K562 (cell line): Measurements from ENCODE around the gene CMIP. TPM values are rescaled to one million over a fixed set of nuclear protein-coding genes. Genes with fewer than 3 reads are reported as not detected.

ENCODE experiments used
- C11orf30 ChIP-seq: fragments of 450-650 bp; IDR thresholded peaks from 2 replicates; pipeline ENCODE4 v1.6.1; 2016; ENCODE audit warnings: low read depth, mild to moderate bottlenecking
- CEBPZ ChIP-seq: fragments of 150-350 bp; IDR thresholded peaks from 2 replicates; pipeline ENCODE4 v1.6.1; 2014; ENCODE audit warnings: low read depth, mild to moderate bottlenecking, low read length, borderline replicate concordance
- CHD7 ChIP-seq: fragments of 200-600 bp; sonication (generic); IDR thresholded peaks from one replicate; pipeline ENCODE4 v1.6.1; 2012; ENCODE audit warnings: mild to moderate bottlenecking, low read depth, low read length, inconsistent platforms
- ELF2 ChIP-seq: fragments of 250-450 bp; sonication (Bioruptor Pico); IDR thresholded peaks from 2 replicates; pipeline ENCODE4 v1.5.0; 2021; ENCODE audit warnings: mild to moderate bottlenecking
- MAFF ChIP-seq: IDR thresholded peaks from 2 replicates; pipeline ENCODE4 v1.6.1; 2012; ENCODE audit warnings: low read length, improper control_type of control experiment
- RBFOX2 ChIP-seq: fragments of 200-400 bp; formaldehyde crosslinking; IDR thresholded peaks from 2 replicates; pipeline ENCODE4 v1.6.1; 2017; ENCODE audit warnings: low read depth, mild to moderate bottlenecking, low read length, moderate library complexity
- U2AF2 ChIP-seq: fragments of 200-400 bp; formaldehyde crosslinking; optimal IDR thresholded peaks from 2 replicates; pipeline ENCODE3; 2017; ENCODE audit warnings: low read depth, mild to moderate bottlenecking, low read length
- ZFP36 ChIP-seq: fragments of 150-350 bp; IDR thresholded peaks from 2 replicates; pipeline ENCODE4 v1.6.1; 2018; ENCODE audit warnings: low read length, low read depth; ENCODE audit not compliant: partially characterized antibody
- ZNF717 ChIP-seq: fragments of 250-450 bp; sonication (Bioruptor Pico); IDR thresholded peaks from 2 replicates; pipeline ENCODE4 v1.5.0; 2021
- polyA plus RNA-seq, 8 experiments: library from polyadenylated mRNA; depleted of rRNA in 4 of 8; stranded (reverse) in 5 of 8; unstranded in 3 of 8; fragments of >200 nt; fragmentation: Nextera tagmentation in 2 of 8; fragmentation: Illumina TruSeq in 1 of 8; extraction: Ambion mirVana in 2 of 8; extraction: Trizol in 1 of 8; gene quantifications; 2 replicates each; pipeline versions ENCODE4 v1.2.1 to v1.2.3, GENCODE V29; 2011 to 2014; ENCODE audit warnings: inconsistent platforms in 1 of 8, missing spikeins in 1 of 8
- total RNA-seq, 7 experiments: library from RNA; depleted of rRNA in 6 of 7; stranded (reverse); fragments of >200 nt in 6 of 7; fragmentation: Illumina TruSeq in 2 of 7; extraction: Trizol in 2 of 7; gene quantifications; 2 replicates each; pipeline versions ENCODE4 v1.2.1 to v1.2.3, GENCODE V29; 2011 to 2021; ENCODE audit warnings: low replicate concordance in 1 of 7

CMIP gene
- total and polyA plus RNA-seq, 9 of the 15 experiments (the other 6 are each of a cell fraction or from before 2014, with no cell fraction given) = 0.94 to 82.5 (median 10.3) TPM

- TF ChIP-seq RBFOX2 (no peak), CHD7 (no peak), CEBPZ (no peak), ELF2 (CRISPR knock-in tag) (no peak), MAFF (peak; percentile 51), ZFP36 (peak; percentile 20), U2AF2 (no peak), ZNF717 (CRISPR knock-in tag) (no peak), C11orf30 (peak; percentile 47; the same call in 1 of the 2 replicates)
Observed at GRCh38 chr16:81562174-81562849, 117.7 kb downstream of the CMIP start (continued).
